SK-N-MC (cell line): ENCODE results near the gene MOG.
"Not testable (repeated sequence)": the region's sequence is repeated elsewhere in the genome, so short reads cannot be mapped to it uniquely, and the experiment has no call there.

ENCODE experiments used
- DNase-seq: peaks from one replicate; pipeline ENCODE4 v3.0.0-alpha.2; 2011; ENCODE audit warnings: low read depth, low spot score
- H3K27ac ChIP-seq: fragments of 200-600 bp; sonication (generic); 2 replicates; pipeline ENCODE4 v1.5.1; 2016; ENCODE audit warnings: mixed run types
- H3K36me3 ChIP-seq: fragments of 200-600 bp; sonication (generic); 2 replicates; pipeline ENCODE4 v1.6.1; 2017; ENCODE audit warnings: antibody characterized with exemption, low read length, mixed read lengths; ENCODE audit not compliant: insufficient read depth
- H3K4me3 ChIP-seq: fragments of 200-600 bp; sonication (generic); 2 replicates; pipeline ENCODE4 v1.5.1; 2016
- H3K9ac ChIP-seq: fragments of 200-600 bp; sonication (generic); 2 replicates; pipeline ENCODE4 v1.8.0; 2017; ENCODE audit warnings: mixed run types, mixed read lengths; ENCODE audit not compliant: insufficient read length
- H3K9me3 ChIP-seq: fragments of 200-600 bp; sonication (generic); 2 replicates; pipeline ENCODE4 v1.6.1; 2017; ENCODE audit warnings: low read depth, mild to moderate bottlenecking, antibody characterized with exemption, low read length, moderate library complexity, mixed read lengths
- EZH2 ChIP-seq: fragments of 200-600 bp; sonication (generic); IDR thresholded peaks from one replicate; pipeline ENCODE4 v1.6.1; 2017; ENCODE audit warnings: antibody characterized with exemption
- FOXP2 ChIP-seq: optimal IDR thresholded peaks from 2 replicates; pipeline ENCODE3; 2011; ENCODE audit warnings: mild to moderate bottlenecking, moderate library complexity; ENCODE audit not compliant: insufficient read depth; ENCODE audit errors: extremely low read length, control extremely low read depth
- POLR2AphosphoS5 ChIP-seq: IDR thresholded peaks from 2 replicates; pipeline ENCODE4 v1.6.1; 2012; ENCODE audit warnings: mild to moderate bottlenecking, low read depth, low read length, borderline replicate concordance

Gene MOG

GRCh38 chr6:29651413-29652197, 5.3 kb upstream of the MOG start:
- TF ChIP-seq EZH2 (no peak), POLR2AphosphoS5 (no peak), FOXP2 (no peak)
- no peak for DNase-seq

GRCh38 chr6:29652198-29652584, 4.7 kb upstream of the MOG start:
- no peak for DNase-seq
- no peaks in the 10 kb centered on the region for H3K36me3 ChIP-seq

More at GRCh38 chr6:29651413-29652197, 5.3 kb upstream of the MOG start:
- H3K4me3 ChIP-seq, result no peak overlapping the region
- no peaks in the 10 kb centered on the region for H3K9me3 ChIP-seq
- no peak overlapping the region for H3K9ac ChIP-seq
- H3K36me3 ChIP-seq, result no peaks in the 10 kb centered on the region
- H3K27ac ChIP-seq, result no peak overlapping the region

GRCh38 chr6:29653452-29654038, 3.3 kb upstream of the MOG start:
- peak; percentile 78 for DNase-seq
- Histone ChIP-seq H3K9me3 (no peaks in the 10 kb centered on the region), H3K27ac (no peak overlapping the region), H3K4me3 (no peak overlapping the region), H3K36me3 (no peaks in the 10 kb centered on the region), H3K9ac (no peak overlapping the region)
- TF ChIP-seq POLR2AphosphoS5 (no peak), FOXP2 (no peak), EZH2 (no peak)

More at GRCh38 chr6:29652198-29652584, 4.7 kb upstream of the MOG start:
- H3K27ac ChIP-seq, result no peak overlapping the region
- H3K4me3 ChIP-seq, result no peak overlapping the region
- TF ChIP-seq EZH2 (no peak), FOXP2 (no peak), POLR2AphosphoS5 (no peak)
- H3K9ac ChIP-seq, result no peak overlapping the region
- no peaks in the 10 kb centered on the region for H3K9me3 ChIP-seq

- no peak overlapping the region for H3K9ac ChIP-seq
- TF ChIP-seq EZH2 (no peak), POLR2AphosphoS5 (no peak), FOXP2 (no peak)
- no peaks in the 10 kb centered on the region for H3K36me3 ChIP-seq
- no peak for DNase-seq
- no peak overlapping the region for H3K27ac ChIP-seq
- no peak overlapping the region for H3K4me3 ChIP-seq
- H3K9me3 ChIP-seq, result no peaks in the 10 kb centered on the region
Observed at GRCh38 chr6:29655658-29656057, 1.2 kb upstream of the MOG start.

GRCh38 chr6:29656157-29656556, 735 bp upstream of the MOG start:
- DNase-seq, result no peak
- no peak overlapping the region for H3K27ac ChIP-seq
- no peak for TF ChIP-seq FOXP2
- no peak for TF ChIP-seq EZH2
- no peak for TF ChIP-seq POLR2AphosphoS5

GRCh38 chr6:29661071-29661470, 4.2 kb downstream of the MOG start:
- H3K36me3 ChIP-seq, result no peaks in the 10 kb centered on the region
- no peak for TF ChIP-seq EZH2
- TF ChIP-seq FOXP2, result no peak
- TF ChIP-seq POLR2AphosphoS5, result no peak
- H3K9me3 ChIP-seq, result no peaks in the 10 kb centered on the region
- no peak overlapping the region for H3K27ac ChIP-seq
- H3K4me3 ChIP-seq, result no peak overlapping the region
- DNase-seq, result no peak
- no peak overlapping the region for H3K9ac ChIP-seq

More at GRCh38 chr6:29656157-29656556, 735 bp upstream of the MOG start:
- no peaks in the 10 kb centered on the region for H3K9me3 ChIP-seq
- no peak overlapping the region for H3K9ac ChIP-seq
- H3K36me3 ChIP-seq, result no peaks in the 10 kb centered on the region
- no peak overlapping the region for H3K4me3 ChIP-seq

GRCh38 chr6:29661502-29662141, 4.7 kb downstream of the MOG start:
- not testable (repeated sequence) for H3K4me3 ChIP-seq, H3K27ac ChIP-seq, H3K9me3 ChIP-seq, H3K9ac ChIP-seq, DNase-seq, H3K36me3 ChIP-seq

GRCh38 chr6:29663300-29664042, 6.6 kb downstream of the MOG start:
- TF ChIP-seq EZH2 (no peak), POLR2AphosphoS5 (no peak)
- Histone ChIP-seq H3K9ac (no peak overlapping the region), H3K9me3 (no peaks in the 10 kb centered on the region), H3K4me3 (no peak overlapping the region), H3K27ac (no peak overlapping the region), H3K36me3 (no peaks in the 10 kb centered on the region)
- DNase-seq, result no peak
